Measurements from ENCODE around the gene RBM22.

DNA sequence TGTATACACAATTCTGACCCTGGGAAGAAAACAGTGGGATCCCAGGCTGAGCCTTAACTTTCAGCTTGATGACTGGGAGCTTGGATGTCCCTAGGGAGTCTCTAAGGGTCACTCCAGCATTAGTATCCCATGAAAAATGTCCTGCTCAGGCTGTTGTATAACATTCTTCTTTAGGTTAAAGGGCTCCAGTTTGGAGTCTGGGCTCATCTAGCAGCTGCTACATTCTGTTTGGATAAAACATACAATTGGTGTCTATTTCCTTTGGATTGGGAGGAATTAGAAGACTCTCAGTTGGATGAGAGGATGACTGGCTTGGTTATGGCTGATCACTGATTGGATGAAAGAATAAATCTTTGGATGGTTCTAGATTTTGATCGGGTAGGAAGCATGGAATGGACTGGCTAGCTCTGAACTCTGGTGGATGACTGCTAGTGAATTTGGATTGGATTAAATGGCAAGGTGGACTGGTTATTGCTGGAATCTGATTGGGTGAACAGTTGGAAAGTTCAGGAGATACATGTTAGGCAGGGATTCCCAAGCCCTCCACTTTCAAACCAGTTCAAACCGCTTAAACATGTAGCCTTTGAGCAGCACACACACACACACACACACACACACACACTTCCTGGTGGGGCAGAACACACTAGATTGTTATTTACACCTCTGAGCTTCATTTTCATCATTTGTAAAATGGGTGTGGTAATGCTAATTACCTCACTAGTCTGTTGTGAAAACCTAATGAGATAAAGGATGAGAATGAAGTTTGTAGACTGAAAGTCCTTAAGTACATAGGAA lies 46.9 kb downstream of the RBM22 start:
- TF ChIP-seq POLR2A (IDR thresholded peaks at IDR 0.05; ENCODE audit: borderline replicate concordance, extremely low read depth, insufficient read depth, insufficient read length) = no peak
- TF ChIP-seq, protein P1, sequence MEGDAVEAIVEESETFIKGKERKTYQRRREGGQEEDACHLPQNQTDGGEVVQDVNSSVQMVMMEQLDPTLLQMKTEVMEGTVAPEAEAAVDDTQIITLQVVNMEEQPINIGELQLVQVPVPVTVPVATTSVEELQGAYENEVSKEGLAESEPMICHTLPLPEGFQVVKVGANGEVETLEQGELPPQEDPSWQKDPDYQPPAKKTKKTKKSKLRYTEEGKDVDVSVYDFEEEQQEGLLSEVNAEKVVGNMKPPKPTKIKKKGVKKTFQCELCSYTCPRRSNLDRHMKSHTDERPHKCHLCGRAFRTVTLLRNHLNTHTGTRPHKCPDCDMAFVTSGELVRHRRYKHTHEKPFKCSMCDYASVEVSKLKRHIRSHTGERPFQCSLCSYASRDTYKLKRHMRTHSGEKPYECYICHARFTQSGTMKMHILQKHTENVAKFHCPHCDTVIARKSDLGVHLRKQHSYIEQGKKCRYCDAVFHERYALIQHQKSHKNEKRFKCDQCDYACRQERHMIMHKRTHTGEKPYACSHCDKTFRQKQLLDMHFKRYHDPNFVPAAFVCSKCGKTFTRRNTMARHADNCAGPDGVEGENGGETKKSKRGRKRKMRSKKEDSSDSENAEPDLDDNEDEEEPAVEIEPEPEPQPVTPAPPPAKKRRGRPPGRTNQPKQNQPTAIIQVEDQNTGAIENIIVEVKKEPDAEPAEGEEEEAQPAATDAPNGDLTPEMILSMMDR (IDR thresholded peaks at IDR 0.05 in 2 of 3, conservative IDR thresholded peaks at IDR 0.05 in 1 of 3; ENCODE audit: borderline replicate concordance in 1 of 3, insufficient read depth in 1 of 3, low read depth in 2 of 3, low read length in 2 of 3) = no peak
- TF ChIP-seq, protein P2, sequence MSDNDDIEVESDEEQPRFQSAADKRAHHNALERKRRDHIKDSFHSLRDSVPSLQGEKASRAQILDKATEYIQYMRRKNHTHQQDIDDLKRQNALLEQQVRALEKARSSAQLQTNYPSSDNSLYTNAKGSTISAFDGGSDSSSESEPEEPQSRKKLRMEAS (IDR thresholded peaks at IDR 0.05) = no peak
- no peak for TF ChIP-seq EZH2phosphoT487 (IDR thresholded peaks at IDR 0.05; ENCODE audit: borderline replicate concordance)
- TF ChIP-seq TCF7L2 (IDR thresholded peaks at IDR 0.05; ENCODE audit: borderline replicate concordance, extremely low read depth, insufficient read depth, insufficient read length) = no peak
- no peak for TF ChIP-seq JUND (IDR thresholded peaks at IDR 0.05)
- TF ChIP-seq RAD21 (IDR thresholded peaks at IDR 0.05; ENCODE audit: low read depth) = no peak
- no peak for TF ChIP-seq CBX3 (IDR thresholded peaks at IDR 0.05; ENCODE audit: low read depth)
- TF ChIP-seq CEBPB (IDR thresholded peaks at IDR 0.05; ENCODE audit: low read depth) = no peak
- TF ChIP-seq ZFX (IDR thresholded peaks at IDR 0.05) = no peak
- TF ChIP-seq EZH2 (IDR thresholded peaks at IDR 0.05) = no peak
- TF ChIP-seq, protein P3, sequence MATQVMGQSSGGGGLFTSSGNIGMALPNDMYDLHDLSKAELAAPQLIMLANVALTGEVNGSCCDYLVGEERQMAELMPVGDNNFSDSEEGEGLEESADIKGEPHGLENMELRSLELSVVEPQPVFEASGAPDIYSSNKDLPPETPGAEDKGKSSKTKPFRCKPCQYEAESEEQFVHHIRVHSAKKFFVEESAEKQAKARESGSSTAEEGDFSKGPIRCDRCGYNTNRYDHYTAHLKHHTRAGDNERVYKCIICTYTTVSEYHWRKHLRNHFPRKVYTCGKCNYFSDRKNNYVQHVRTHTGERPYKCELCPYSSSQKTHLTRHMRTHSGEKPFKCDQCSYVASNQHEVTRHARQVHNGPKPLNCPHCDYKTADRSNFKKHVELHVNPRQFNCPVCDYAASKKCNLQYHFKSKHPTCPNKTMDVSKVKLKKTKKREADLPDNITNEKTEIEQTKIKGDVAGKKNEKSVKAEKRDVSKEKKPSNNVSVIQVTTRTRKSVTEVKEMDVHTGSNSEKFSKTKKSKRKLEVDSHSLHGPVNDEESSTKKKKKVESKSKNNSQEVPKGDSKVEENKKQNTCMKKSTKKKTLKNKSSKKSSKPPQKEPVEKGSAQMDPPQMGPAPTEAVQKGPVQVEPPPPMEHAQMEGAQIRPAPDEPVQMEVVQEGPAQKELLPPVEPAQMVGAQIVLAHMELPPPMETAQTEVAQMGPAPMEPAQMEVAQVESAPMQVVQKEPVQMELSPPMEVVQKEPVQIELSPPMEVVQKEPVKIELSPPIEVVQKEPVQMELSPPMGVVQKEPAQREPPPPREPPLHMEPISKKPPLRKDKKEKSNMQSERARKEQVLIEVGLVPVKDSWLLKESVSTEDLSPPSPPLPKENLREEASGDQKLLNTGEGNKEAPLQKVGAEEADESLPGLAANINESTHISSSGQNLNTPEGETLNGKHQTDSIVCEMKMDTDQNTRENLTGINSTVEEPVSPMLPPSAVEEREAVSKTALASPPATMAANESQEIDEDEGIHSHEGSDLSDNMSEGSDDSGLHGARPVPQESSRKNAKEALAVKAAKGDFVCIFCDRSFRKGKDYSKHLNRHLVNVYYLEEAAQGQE (IDR thresholded peaks at IDR 0.05; ENCODE audit: low read depth) = no peak
- no peak for TF ChIP-seq ZNF274 (IDR thresholded peaks at IDR 0.05; ENCODE audit: low read depth, low read length)
